ENCODE results near the gene ABCF2. TPM values are rescaled to one million over a fixed set of nuclear protein-coding genes. Genes with fewer than 3 reads are reported as not detected.

ABCF2 gene
- total and polyA plus RNA-seq, 2 donors = 18.9 to 26.1 TPM

- WGBS = 41% methylated on average over 7 of the region's 7 CpGs
- Histone ChIP-seq H3K36me3 (ENCODE audit: control insufficient read depth in 2 of 2, insufficient read depth in 2 of 2, low read length in 1 of 2) (no peaks in the 10 kb centered on the region), H3K9me3 (ENCODE audit: control insufficient read depth in 2 of 2, insufficient read depth in 1 of 2, low read length in 1 of 2) (peaks cover 0 to 2% of the 10 kb centered on the region in 2 donors), H3K4me3 (ENCODE audit: low read length in 2 of 2) (no peak overlapping the region), H3K4me1 (ENCODE audit: control insufficient read depth in 2 of 2, insufficient read depth in 2 of 2, low read length in 2 of 2) (peaks cover 7 to 19% of the 10 kb centered on the region in 2 donors), H3K27ac (ENCODE audit: low read depth in 1 of 2, low read length in 1 of 2) (no peak overlapping the region), H3K27me3 (ENCODE audit: control insufficient read depth in 2 of 2, insufficient read depth in 1 of 2, low read length in 1 of 2) (peaks cover 0 to 39% of the 10 kb centered on the region in 2 donors)
- DNase-seq (ENCODE audit: low read depth in 6 of 9, low spot score in 9 of 9) = peak in 3 of 9 donors; percentile 35 to 72 (median 37)
Observed at GRCh38 chr7:151271699-151272355, 44.8 kb upstream of the ABCF2 start.

DNA sequence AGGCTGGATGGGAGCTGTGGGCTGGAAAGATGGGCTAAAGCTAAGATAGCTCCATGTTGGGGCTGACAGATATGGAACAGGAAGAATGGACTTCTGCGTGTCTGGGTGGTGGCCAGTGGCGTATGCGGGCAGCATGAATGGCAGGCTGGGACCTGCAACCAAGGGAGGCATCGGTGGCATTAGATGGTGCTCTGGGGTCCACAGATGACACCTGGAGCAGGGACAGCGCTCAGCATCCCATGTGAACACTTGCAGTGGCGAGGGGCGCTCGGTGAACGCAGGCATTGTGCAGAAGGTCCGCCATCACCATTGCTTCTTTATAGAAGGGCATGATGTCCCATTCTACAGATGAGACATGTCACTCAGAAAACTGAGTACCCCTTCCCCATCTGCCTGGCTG lies 42.5 kb upstream of the ABCF2 start:
- WGBS = 98% methylated on average over 10 of the region's 10 CpGs
- Histone ChIP-seq H3K4me3 (ENCODE audit: low read length in 2 of 2) (no peak overlapping the region), H3K27ac (ENCODE audit: low read depth in 1 of 2, low read length in 1 of 2) (no peak overlapping the region), H3K4me1 (ENCODE audit: control insufficient read depth in 2 of 2, insufficient read depth in 2 of 2, low read length in 2 of 2) (peaks cover 7 to 12% of the 10 kb centered on the region in 2 donors), H3K9me3 (ENCODE audit: control insufficient read depth in 2 of 2, insufficient read depth in 1 of 2, low read length in 1 of 2) (no peaks in the 10 kb centered on the region), H3K27me3 (ENCODE audit: control insufficient read depth in 2 of 2, insufficient read depth in 1 of 2, low read length in 1 of 2) (peaks cover 0 to 25% of the 10 kb centered on the region in 2 donors), H3K36me3 (ENCODE audit: control insufficient read depth in 2 of 2, insufficient read depth in 2 of 2, low read length in 1 of 2) (no peaks in the 10 kb centered on the region)
- DNase-seq (ENCODE audit: low read depth in 6 of 9, low spot score in 9 of 9) = no peak

GRCh38 chr7:151265351-151265931 lies 38.4 kb upstream of the ABCF2 start:
- no peak for DNase-seq (ENCODE audit: low read depth in 6 of 9, low spot score in 9 of 9)
- Histone ChIP-seq H3K9me3 (ENCODE audit: control insufficient read depth in 2 of 2, insufficient read depth in 1 of 2, low read length in 1 of 2) (no peaks in the 10 kb centered on the region), H3K27ac (ENCODE audit: low read depth in 1 of 2, low read length in 1 of 2) (no peak overlapping the region), H3K4me3 (ENCODE audit: low read length in 2 of 2) (no peak overlapping the region), H3K4me1 (ENCODE audit: control insufficient read depth in 2 of 2, insufficient read depth in 2 of 2, low read length in 2 of 2) (no peaks in the 10 kb centered on the region), H3K27me3 (ENCODE audit: control insufficient read depth in 2 of 2, insufficient read depth in 1 of 2, low read length in 1 of 2) (peaks cover 0 to 43% of the 10 kb centered on the region in 2 donors), H3K36me3 (ENCODE audit: control insufficient read depth in 2 of 2, insufficient read depth in 2 of 2, low read length in 1 of 2) (no peaks in the 10 kb centered on the region)
- 98% methylated on average over 9 of the region's 9 CpGs for WGBS

DNA sequence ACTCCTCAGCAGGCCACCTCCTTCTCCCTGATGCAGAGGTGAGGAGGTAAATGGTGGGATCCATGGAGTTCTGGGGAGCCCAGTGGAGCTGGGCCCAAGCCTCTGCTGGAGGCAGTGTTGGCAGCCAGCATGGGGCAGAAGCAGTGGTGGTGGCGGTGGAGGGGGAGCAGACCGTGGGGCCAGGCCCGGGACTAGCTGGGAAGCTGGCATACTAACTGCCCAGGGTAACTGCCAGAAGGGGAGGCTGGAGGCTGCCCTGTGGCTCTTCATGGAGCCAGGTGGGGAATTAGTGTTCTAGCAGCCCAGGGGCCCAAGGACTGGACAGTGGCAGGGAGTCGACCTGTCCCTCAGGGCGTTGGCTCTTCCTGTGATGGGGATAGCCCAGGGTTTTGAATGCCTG lies 37.6 kb upstream of the ABCF2 start:
- DNase-seq (ENCODE audit: low read depth in 6 of 9, low spot score in 9 of 9) = no peak
- no peak overlapping the region for H3K27ac ChIP-seq (ENCODE audit: low read depth in 1 of 2, low read length in 1 of 2)
- H3K27me3 ChIP-seq (ENCODE audit: control insufficient read depth in 2 of 2, insufficient read depth in 1 of 2, low read length in 1 of 2) = peaks cover 0 to 47% of the 10 kb centered on the region in 2 donors
- H3K4me3 ChIP-seq (ENCODE audit: low read length in 2 of 2) = no peak overlapping the region
- no peaks in the 10 kb centered on the region for H3K36me3 ChIP-seq (ENCODE audit: control insufficient read depth in 2 of 2, insufficient read depth in 2 of 2, low read length in 1 of 2)
- H3K9me3 ChIP-seq (ENCODE audit: control insufficient read depth in 2 of 2, insufficient read depth in 1 of 2, low read length in 1 of 2) = no peaks in the 10 kb centered on the region
- H3K4me1 ChIP-seq (ENCODE audit: control insufficient read depth in 2 of 2, insufficient read depth in 2 of 2, low read length in 2 of 2) = no peaks in the 10 kb centered on the region
- 87% methylated on average over 5 of the region's 5 CpGs for WGBS

DNA sequence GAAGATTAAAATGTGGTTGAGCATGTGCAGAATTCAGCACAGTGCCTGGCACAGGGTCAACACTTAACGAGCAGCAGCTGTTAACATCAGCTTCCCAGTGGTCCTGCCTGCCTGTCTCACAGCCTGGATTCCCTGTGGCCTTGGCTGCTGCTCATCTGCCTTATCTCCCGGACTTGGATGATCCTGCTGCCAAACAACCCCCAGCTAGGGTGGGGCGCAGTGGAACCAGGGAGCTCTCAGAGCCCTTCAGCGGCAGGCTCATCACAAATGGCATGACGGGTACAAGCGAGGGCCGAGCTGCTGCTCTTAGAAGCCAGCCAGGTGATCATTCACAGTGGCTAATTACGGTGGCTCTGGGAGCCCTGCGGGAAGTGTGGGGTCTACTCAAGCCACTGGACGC lies 34.5 kb upstream of the ABCF2 start:
- WGBS = 93% methylated on average over 10 of the region's 10 CpGs

GRCh38 chr7:151260883-151261282 lies 33.9 kb upstream of the ABCF2 start:
- Histone ChIP-seq H3K4me3 (ENCODE audit: low read length in 2 of 2) (no peak overlapping the region), H3K27me3 (ENCODE audit: control insufficient read depth in 2 of 2, insufficient read depth in 1 of 2, low read length in 1 of 2) (peaks cover 0 to 67% of the 10 kb centered on the region in 2 donors), H3K9me3 (ENCODE audit: control insufficient read depth in 2 of 2, insufficient read depth in 1 of 2, low read length in 1 of 2) (no peaks in the 10 kb centered on the region), H3K4me1 (ENCODE audit: control insufficient read depth in 2 of 2, insufficient read depth in 2 of 2, low read length in 2 of 2) (no peaks in the 10 kb centered on the region), H3K27ac (ENCODE audit: low read depth in 1 of 2, low read length in 1 of 2) (no peak overlapping the region), H3K36me3 (ENCODE audit: control insufficient read depth in 2 of 2, insufficient read depth in 2 of 2, low read length in 1 of 2) (no peaks in the 10 kb centered on the region)
- no peak for DNase-seq (ENCODE audit: low read depth in 6 of 9, low spot score in 9 of 9)
- 95% methylated on average over 8 of the region's 8 CpGs for WGBS

More for the DNA sequence above, 34.5 kb upstream of the ABCF2 start:
- no peak overlapping the region for H3K4me3 ChIP-seq (ENCODE audit: low read length in 2 of 2)
- H3K27me3 ChIP-seq (ENCODE audit: control insufficient read depth in 2 of 2, insufficient read depth in 1 of 2, low read length in 1 of 2) = peaks cover 0 to 61% of the 10 kb centered on the region in 2 donors
- no peaks in the 10 kb centered on the region for H3K36me3 ChIP-seq (ENCODE audit: control insufficient read depth in 2 of 2, insufficient read depth in 2 of 2, low read length in 1 of 2)
- H3K27ac ChIP-seq (ENCODE audit: low read depth in 1 of 2, low read length in 1 of 2) = no peak overlapping the region
- DNase-seq (ENCODE audit: low read depth in 6 of 9, low spot score in 9 of 9) = no peak
- no peaks in the 10 kb centered on the region for H3K9me3 ChIP-seq (ENCODE audit: control insufficient read depth in 2 of 2, insufficient read depth in 1 of 2, low read length in 1 of 2)
- H3K4me1 ChIP-seq (ENCODE audit: control insufficient read depth in 2 of 2, insufficient read depth in 2 of 2, low read length in 2 of 2) = no peaks in the 10 kb centered on the region

- no peaks in the 10 kb centered on the region for H3K36me3 ChIP-seq (ENCODE audit: control insufficient read depth in 2 of 2, insufficient read depth in 2 of 2, low read length in 1 of 2)
- H3K9me3 ChIP-seq (ENCODE audit: control insufficient read depth in 2 of 2, insufficient read depth in 1 of 2, low read length in 1 of 2) = no peaks in the 10 kb centered on the region
- no peak for DNase-seq (ENCODE audit: low read depth in 6 of 9, low spot score in 9 of 9)
- 95% methylated on average over 11 of the region's 11 CpGs for WGBS
- H3K27ac ChIP-seq (ENCODE audit: low read depth in 1 of 2, low read length in 1 of 2) = no peak overlapping the region
- H3K4me1 ChIP-seq (ENCODE audit: control insufficient read depth in 2 of 2, insufficient read depth in 2 of 2, low read length in 2 of 2) = no peaks in the 10 kb centered on the region
- no peak overlapping the region for H3K4me3 ChIP-seq (ENCODE audit: low read length in 2 of 2)
- H3K27me3 ChIP-seq (ENCODE audit: control insufficient read depth in 2 of 2, insufficient read depth in 1 of 2, low read length in 1 of 2) = peaks cover 0 to 70% of the 10 kb centered on the region in 2 donors
Observed at GRCh38 chr7:151260471-151260870, 33.5 kb upstream of the ABCF2 start.

GRCh38 chr7:151257990-151258389 lies 31.0 kb upstream of the ABCF2 start:
- no peak overlapping the region for H3K27ac ChIP-seq (ENCODE audit: low read depth in 1 of 2, low read length in 1 of 2)
- no peak overlapping the region for H3K4me3 ChIP-seq (ENCODE audit: low read length in 2 of 2)
- peaks cover 11 to 87% of the 10 kb centered on the region in 2 donors for H3K27me3 ChIP-seq (ENCODE audit: control insufficient read depth in 2 of 2, insufficient read depth in 1 of 2, low read length in 1 of 2)
- no peaks in the 10 kb centered on the region for H3K9me3 ChIP-seq (ENCODE audit: control insufficient read depth in 2 of 2, insufficient read depth in 1 of 2, low read length in 1 of 2)
- H3K4me1 ChIP-seq (ENCODE audit: control insufficient read depth in 2 of 2, insufficient read depth in 2 of 2, low read length in 2 of 2) = no peaks in the 10 kb centered on the region
- no peaks in the 10 kb centered on the region for H3K36me3 ChIP-seq (ENCODE audit: control insufficient read depth in 2 of 2, insufficient read depth in 2 of 2, low read length in 1 of 2)
- no peak for DNase-seq (ENCODE audit: low read depth in 6 of 9, low spot score in 9 of 9)
- 95% methylated on average over 7 of the region's 7 CpGs for WGBS

- Histone ChIP-seq H3K4me1 (ENCODE audit: control insufficient read depth in 2 of 2, insufficient read depth in 2 of 2, low read length in 2 of 2) (peaks cover 0 to 6% of the 10 kb centered on the region in 2 donors), H3K36me3 (ENCODE audit: control insufficient read depth in 2 of 2, insufficient read depth in 2 of 2, low read length in 1 of 2) (no peaks in the 10 kb centered on the region), H3K27me3 (ENCODE audit: control insufficient read depth in 2 of 2, insufficient read depth in 1 of 2, low read length in 1 of 2) (peaks cover 17 to 91% of the 10 kb centered on the region in 2 donors), H3K27ac (ENCODE audit: low read depth in 1 of 2, low read length in 1 of 2) (no peak overlapping the region), H3K9me3 (ENCODE audit: control insufficient read depth in 2 of 2, insufficient read depth in 1 of 2, low read length in 1 of 2) (peaks cover 0 to 4% of the 10 kb centered on the region in 2 donors), H3K4me3 (ENCODE audit: low read length in 2 of 2) (no peak overlapping the region)
- no peak for DNase-seq (ENCODE audit: low read depth in 6 of 9, low spot score in 9 of 9)
- WGBS = 95% methylated on average over 16 of the region's 16 CpGs
Observed at GRCh38 chr7:151256410-151257045, 29.5 kb upstream of the ABCF2 start.

Measured in thymus (tissue), 11 donors.